HG03558 (cell line): ENCODE results near the gene RPS6KA4.
"Not testable (repeated sequence)": the region's sequence is repeated elsewhere in the genome, so short reads cannot be mapped to it uniquely, and the experiment has no call there.

Source experiments
- ATAC-seq: cut with Tn5 transposase; IDR thresholded peaks from one replicate; pipeline ENCODE4 v1.9.1; 2021; ENCODE audit warnings: moderate number of reproducible peaks; ENCODE audit not compliant: unreplicated experiment; ENCODE audit errors: extremely low read depth

The RPS6KA4 gene

GRCh38 chr11:64410404-64410734 lies 51.4 kb downstream of the RPS6KA4 start:
- no peak for ATAC-seq

DNA sequence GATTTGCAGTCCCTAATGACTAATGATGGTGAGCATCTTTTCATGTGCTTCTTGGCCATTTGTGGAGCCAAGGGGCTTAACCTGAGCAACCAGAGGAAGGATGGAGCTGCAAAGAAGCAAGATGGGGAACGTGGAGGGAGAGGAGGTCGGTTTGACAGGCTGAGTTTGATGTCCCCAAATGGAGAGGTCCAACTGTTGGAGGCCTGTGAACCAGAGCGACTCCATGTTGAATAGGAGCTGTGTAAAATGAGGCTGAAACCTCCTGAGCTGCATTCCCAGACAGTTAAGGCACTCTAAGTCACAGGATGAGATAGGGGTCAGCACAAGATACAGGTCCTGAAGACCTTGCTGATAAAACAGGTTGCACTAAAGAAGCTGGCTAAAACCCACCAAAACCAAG lies 54.5 kb downstream of the RPS6KA4 start:
- no peak for ATAC-seq

DNA sequence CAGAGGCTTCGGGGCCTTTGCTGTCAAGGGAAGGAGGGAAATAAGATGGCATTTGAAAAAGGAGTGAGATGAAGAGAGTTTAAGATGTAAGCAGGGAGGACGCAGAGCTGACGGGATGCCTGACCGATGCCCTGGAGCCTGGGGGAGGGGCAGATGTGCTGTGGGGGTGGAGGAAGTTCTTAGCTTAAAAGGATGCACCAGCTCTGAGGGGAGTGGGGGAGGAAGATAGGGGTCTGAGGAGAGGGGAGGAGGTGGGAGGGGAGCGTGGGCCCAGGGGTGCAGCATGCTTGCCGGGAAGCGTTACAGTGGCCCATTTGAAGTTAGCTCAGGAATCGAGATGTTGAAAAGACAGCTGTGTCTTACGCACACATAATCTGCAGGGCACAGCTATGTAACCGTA lies 56.3 kb downstream of the RPS6KA4 start:
- ATAC-seq, result no peak

- ATAC-seq, result no peak
Measured at GRCh38 chr11:64415996-64416728, 57.2 kb downstream of the RPS6KA4 start.

- ATAC-seq, result not testable (repeated sequence)
Measured at GRCh38 chr11:64418233-64418632, 59.3 kb downstream of the RPS6KA4 start.

DNA sequence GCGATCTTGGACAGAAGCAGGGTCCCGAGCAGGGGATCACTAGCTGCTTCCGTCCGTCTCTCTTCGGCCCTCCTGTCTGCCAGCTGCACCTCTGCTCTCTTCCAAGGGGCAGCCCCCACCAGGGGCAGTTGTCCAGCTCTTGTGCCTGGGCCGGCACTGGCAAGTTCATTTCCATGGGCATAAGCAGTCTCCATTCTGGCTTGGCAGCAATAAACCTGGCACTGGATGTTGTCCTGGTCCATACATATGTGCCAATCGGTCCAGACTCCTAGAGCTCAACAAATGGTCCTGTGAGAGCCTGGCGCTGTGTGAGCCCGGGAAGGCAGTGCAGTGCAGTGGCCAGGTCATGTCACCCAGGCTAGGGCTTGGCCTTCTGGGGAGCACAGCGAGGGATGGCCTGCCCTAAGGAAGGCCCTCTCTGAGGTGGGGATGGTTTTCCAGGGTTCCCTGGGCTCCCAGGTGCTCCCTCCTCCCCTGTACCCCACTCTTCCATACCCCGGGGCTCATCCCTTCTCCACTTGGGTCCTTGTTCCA lies 60.4 kb downstream of the RPS6KA4 start:
- no peak for ATAC-seq

- ATAC-seq, result no peak
Measured at GRCh38 chr11:64419818-64420485, 61.0 kb downstream of the RPS6KA4 start.
